GM10266 (cell line): Measurements from ENCODE around the gene TTC34.
A peak's percentile ranks its signal among the peaks of the same experiment; 100 is the strongest.

Source experiments
- DNase-seq: peaks from one replicate; pipeline ENCODE4 v3.0.0; 2012; ENCODE audit errors: extremely low spot score
- CTCF ChIP-seq: IDR thresholded peaks from 2 replicates; pipeline ENCODE4 v1.5.1; 2012; ENCODE audit warnings: mild to moderate bottlenecking, low read depth; ENCODE audit not compliant: control insufficient read depth, insufficient read depth; ENCODE audit errors: missing control alignments

The TTC34 gene

GRCh38 chr1:2801535-2802291, at the start of gene TTC34:
TTC34 (minus strand) TSS chr1:2801693; CDS start chr1:2800827, 866 bp downstream.
- DNase-seq, result peak; percentile 63
- peak; percentile 59 for TF ChIP-seq CTCF

- DNase-seq, result no peak
- TF ChIP-seq CTCF, result no peak
These were observed 49.0 kb upstream of the TTC34 start for GRCh38 chr1:2850502-2850901.

GRCh38 chr1:2848006-2848670, 46.6 kb upstream of the TTC34 start:
- no peak for TF ChIP-seq CTCF

GRCh38 chr1:2847086-2847985, 45.8 kb upstream of the TTC34 start:
- DNase-seq, result no peak
- TF ChIP-seq CTCF, result no peak

More at GRCh38 chr1:2848006-2848670, 46.6 kb upstream of the TTC34 start:
- no peak for DNase-seq

GRCh38 chr1:2845869-2846268, 44.4 kb upstream of the TTC34 start:
- no peak for TF ChIP-seq CTCF
- no peak for DNase-seq

DNA sequence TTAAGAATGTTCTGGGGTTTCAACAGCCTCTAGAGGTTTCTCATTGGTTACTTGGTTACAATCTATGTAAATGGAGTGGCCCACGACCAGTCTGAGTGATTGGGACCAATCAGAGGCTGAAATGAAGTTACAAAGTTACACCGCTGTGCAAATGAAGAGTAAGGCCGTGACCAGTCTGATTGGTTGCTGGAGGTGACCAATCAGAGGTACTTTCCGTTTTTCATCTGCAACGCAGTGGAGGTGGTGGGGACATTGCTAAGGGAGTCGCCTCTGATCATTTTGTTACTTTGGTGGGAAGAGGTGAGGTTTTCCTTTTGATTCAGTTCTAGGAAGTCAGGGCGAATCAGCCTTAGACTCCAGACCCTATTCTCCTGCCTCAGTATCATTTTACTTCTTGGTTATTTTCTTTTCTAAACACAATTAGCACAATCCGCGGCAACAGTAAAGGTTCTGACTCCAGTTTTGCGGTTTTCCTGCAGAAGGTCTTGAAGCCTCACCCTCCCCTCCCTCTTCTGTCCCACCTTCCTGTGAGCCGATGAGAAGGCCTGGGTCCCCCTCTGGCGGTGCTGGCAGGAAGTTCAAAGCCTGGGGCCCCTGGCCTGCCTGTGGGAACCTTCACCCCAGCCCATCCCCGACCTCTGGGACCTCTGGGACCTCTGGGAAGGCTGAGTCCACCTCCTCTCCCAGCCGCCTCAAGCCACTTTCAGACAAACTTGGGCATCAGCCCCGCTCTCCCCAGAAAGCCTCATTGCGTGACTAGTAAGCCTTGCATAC, 38.7 kb upstream of the TTC34 start:
- TF ChIP-seq CTCF, result no peak

More for the DNA sequence above, 38.7 kb upstream of the TTC34 start:
- DNase-seq, result no peak
